ENCODE data around the gene RGS4.

The RGS4 gene

DNA sequence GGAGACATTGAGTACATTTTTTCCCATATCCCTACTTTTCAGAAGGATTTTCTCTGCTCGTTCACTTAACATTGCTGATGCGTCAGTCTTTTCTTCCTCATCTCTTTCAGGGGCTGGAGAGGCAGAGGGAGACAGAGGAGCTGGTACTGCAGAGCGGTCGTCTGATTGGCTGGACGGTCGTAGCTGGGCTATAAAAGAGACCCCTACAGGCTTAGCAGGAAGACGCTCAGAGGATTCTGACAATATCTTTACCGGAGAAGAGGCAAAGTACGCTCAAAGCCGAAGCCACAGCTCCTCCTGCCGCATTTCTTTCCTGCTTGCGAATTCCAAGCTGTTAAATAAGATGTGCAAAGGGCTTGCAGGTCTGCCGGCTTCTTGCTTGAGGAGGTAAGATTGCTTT, at the start of gene RGS4:
TSS of gene RGS4 (plus strand) at position 220 of the 400 bp plus-strand sequence. CDS start at position 344, 124 bp downstream.
- DNase-seq (ENCODE audit: low read depth in 2 of 2): no peak

DNA sequence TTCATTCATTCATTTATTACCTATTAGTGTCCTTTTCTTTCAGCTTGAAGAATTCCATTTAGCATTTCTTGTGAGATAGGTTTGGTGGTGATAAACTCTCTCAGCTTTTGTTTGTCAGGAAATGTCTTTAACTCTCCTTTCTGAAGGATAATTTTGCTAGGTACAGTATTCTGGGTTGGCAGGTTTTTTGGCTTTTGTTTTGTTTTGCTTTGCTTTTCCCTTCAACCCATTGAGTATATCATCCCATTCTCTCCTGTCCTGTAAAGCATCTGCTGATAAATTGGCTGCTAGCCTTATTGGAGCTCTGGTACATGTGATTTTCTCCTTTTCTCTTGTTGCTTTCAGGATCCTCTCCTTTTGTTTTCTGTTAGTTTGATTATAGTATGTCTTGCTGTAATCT, 47.0 kb upstream of the RGS4 start:
- DNase-seq (ENCODE audit: low read depth in 2 of 2): no peak

DNA sequence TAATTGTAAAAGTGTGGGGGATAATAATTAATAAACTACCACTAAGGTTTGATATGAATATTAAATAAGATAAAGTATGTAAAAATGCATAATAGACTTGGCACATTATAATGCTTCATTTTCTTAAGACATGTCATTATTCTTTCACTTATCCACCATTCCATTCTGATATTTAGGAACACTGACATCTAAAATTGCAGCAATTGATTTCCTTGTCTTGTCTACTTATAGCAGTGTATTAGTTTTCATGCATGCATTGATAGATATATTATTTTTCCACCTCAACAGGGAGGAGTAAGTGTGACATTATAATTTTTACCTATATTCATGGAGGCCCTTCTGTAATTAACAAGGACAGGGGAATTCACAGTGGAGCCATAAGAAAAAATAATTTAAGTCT, 41.6 kb upstream of the RGS4 start:
- DNase-seq (ENCODE audit: low read depth in 2 of 2): no peak

DNA sequence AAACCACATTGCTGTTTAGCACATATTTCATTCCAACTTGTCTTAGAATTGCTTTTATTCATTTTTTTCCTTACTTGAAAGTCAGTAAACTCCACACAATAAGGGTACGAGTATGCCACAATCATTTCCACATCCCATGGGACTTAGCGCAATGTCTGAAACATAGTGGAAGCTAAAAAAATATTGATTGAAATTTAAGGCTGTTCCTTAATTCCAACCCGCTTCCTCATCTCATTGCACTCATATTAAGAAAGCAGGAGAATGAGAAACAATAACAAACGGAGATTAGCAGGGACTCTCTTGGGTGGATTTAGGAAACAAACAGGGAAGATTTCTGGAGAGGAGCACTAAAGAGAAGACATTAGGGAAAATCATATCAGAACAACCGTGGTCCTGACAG, 39.3 kb upstream of the RGS4 start:
- DNase-seq (ENCODE audit: low read depth in 2 of 2): no peak

DNA sequence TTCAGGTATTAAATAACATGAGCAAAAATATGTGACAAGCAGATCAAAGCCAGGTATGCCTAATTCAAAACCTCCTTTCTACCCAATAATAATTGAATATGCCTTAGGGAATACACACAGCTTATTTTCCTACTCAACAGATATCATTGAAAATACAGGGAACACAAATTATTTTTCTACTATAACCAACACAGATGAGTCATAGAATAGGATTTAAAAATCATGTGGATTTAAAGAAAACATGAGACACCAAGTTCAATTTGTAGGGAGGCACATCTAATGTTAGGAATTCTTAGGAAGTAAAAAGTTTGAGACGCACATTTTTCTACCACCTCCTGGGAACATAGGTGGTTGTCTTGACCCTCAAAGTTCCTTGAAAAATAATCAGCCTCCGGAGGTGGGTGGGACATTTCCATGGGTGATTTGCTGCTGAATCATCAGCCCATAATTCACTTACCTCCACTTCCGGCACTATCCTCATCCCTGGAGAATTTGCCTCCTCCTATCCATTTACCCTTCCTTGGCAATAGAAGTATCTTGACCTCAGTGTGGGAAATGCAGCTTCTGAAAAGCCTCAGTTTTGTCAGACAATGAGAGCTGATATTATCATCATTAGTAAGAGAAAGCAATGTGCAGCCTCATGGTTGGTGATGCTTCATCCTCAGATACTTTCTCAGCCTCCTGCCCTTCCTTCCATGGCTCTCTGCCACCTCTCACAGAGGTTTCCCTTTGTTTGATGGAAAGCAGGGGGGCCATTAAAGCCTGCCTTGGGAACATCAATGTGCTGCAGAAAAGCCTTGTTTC, 33.5 kb upstream of the RGS4 start:
- no peak for DNase-seq (ENCODE audit: low read depth in 2 of 2)

DNA sequence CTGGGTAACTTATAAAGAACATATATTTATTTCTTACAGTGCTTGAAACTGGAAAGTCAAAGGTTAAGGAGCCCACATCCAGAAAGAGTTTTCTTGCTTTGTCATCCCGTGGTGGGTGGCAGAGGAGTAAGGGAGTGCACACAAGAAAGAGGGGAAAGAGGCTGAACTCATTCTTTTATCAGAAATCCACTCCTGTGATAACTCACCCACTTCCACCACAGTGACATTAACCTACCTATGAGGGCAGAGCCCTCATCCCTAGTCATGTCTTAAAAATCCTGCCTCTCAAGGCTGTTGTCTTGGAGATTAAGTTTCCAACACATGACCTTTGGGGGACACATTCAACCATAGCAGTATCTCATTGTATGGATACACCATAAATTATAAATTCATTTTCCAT, 32.5 kb upstream of the RGS4 start:
- DNase-seq (ENCODE audit: low read depth in 2 of 2): no peak

DNA sequence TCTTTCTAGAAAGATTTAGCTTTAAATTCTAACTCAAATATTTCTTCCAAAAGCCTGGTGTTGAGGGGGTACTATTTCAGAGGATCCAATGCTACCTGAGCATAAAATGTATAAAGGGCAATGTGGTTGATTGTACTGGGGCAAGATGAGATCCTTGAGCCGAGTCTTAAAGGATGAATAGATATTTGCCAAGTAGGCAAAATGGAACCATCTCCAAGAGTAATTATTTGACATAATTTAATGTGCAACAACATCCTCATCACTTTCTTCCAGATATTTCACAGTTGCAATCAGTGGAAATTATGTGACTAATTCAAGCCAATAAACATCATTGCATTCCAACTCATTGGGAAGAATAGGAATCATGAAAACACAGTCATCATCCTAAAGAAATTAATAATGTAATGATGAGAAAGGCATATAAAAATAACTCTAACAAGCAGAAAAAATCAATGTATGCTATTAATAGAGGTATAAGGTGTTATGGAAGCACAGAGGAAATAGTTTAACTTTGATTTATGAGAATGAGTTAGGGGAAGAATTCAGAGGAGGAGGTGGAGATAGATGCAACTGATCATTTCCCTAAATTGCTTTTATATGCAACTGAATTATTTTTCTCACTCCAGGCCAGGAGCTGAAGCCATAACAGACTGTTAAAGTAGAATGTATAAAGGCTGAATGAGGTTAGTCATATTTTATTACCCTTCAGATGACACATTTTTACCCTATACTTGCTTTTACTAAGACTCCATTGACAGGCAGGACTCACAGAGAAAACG, 30.0 kb upstream of the RGS4 start:
- no peak for DNase-seq (ENCODE audit: low read depth in 2 of 2)

DNA sequence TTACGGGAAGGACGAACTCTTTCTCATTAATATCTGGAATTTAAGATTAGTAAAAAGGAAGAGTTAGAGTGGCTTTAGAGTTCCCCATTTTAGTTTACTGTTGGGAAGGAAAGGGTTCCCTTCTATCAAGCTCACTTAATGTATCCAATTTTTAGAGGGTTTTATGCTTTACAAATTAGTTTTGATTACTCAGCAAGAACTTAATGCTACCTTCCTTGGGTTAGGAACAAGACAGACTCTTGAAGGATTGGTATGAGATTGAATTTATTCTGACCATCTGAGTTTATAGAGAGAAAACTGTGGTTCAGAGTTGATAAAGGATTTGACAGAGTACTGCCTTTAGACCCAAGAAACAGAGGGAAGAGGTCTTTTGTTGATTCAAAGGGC, 29.5 kb upstream of the RGS4 start:
- DNase-seq (ENCODE audit: low read depth in 2 of 2): no peak

DNA sequence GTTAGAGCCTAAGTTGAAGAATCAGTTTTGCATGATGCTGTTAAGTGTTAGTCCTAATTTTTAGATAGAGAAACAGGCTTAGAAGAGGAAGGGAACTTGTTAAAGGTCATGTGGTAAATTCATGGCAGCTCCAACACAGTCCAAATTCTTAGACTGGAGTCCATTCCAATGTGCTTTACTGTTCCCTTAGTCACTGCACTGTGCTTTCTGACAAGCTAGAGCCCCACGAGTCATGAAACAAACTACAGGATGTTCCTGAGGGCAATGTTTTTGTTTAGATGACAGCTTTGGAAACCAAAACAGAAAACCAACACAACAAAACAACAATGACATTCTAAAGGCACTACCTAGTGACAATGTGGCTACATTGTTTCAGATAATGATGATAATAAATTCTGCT, 23.1 kb upstream of the RGS4 start:
- DNase-seq (ENCODE audit: low read depth in 2 of 2): no peak

DNA sequence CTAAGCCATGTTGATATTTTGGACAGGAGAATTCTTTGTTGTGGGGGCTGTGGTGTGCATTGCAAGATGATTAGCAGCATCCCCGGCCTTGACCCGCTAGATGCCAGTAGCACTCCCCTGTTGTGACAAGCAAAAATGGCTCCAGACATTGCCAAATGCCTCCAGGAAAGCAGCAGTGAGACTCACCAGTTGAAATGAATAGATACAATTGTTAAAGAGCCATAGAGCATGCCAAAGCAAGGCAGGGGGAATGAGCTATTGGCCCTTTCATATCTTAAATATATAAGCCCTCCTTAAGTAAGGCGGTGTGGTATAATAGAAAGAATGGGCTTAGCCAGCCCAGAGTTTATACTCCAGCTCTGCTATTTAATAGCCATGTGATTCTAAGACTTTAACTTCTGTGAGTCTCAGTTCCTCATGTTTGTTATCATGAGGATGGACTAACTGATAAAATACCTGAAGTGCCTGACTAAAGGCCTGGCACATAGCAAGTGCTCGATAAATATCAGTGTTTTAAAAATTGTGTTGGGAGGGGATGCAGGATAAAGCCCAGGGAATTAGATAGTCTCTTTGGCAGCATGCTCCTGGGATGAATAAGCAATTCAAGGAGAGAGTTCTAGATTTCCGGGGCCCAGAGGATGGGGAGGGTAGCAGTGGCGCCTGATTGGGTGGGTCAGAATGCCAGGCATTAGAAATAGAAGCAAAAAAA, 21.1 kb upstream of the RGS4 start:
- no peak for DNase-seq (ENCODE audit: low read depth in 2 of 2)

DNA sequence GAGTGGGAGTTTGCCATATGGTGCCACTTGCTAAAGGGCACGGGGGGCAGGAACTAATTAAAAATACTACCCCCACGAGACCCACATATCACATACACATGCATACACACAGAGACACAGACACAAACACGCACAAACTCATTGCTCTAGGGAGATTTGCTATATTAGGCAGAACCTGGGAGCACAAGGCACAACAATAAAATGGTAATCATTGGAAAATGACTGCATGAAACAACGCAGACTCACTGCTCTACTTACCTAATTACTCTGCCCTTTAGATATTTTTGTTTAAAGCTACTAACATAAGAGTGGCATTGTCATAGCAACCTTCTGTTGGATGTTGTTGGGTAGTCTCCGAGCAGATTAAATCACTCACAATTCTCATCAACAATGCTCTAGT, 20.3 kb upstream of the RGS4 start:
- no peak for DNase-seq (ENCODE audit: low read depth in 2 of 2)

DNA sequence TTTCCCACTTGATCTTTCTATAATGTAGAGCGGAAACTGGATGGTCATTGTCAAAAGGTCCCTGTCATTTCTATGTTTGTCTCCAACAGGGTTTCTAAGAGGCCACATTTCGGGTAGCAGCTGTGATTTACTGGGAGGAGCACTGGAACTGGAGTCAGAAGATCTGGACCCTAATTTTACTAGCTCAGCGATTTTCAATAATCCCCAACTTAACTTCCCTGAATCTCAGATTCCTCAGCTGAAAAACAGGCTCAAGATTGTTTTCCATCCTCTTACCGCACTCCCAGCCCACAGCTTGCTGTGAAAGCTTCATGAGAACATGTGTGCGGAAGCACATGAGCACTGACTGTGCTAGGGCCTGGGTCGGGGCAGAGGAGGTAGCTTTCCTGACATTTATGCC, 19.9 kb upstream of the RGS4 start:
- DNase-seq (ENCODE audit: low read depth in 2 of 2): no peak

DNA sequence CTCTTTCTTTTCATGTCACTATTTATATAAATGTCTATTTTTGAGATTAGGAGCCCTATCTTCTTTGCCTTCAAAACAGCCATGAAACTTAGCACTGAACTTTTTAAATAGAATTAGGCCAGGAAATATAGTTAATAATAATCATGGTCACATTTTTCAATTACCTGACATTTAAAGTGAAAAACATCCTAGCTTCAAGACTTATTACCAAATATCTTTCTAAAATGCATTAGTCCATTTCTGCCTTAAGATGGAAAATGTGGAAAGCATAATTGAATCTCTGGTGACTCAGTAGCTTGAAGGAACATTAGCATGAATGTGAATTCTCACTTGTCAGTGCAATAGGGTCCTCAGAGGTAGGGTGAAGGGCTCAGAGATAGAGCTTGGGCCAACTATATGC, 18.7 kb upstream of the RGS4 start:
- DNase-seq (ENCODE audit: low read depth in 2 of 2): no peak

DNA sequence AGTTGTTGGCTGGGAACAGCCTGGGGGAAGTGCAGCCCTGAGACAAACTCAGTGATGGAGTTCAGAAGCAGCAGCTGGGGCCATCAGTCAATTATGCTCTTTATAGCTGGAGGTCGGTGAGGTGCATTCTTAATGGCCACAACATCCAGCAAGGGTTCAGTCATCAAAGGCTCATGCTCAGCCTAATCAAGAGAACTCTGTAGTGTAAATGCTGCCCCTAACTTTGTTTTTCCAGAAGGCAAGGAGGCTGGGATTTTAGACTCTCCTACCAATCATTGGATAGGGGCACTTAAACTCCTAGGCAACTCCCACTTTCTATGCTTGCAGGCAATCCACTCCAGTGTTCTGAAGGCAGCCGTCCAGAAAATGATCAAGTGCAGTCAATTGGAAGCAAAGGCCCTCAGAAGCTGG, 15.0 kb upstream of the RGS4 start:
- DNase-seq (ENCODE audit: low read depth in 2 of 2): no peak

DNA sequence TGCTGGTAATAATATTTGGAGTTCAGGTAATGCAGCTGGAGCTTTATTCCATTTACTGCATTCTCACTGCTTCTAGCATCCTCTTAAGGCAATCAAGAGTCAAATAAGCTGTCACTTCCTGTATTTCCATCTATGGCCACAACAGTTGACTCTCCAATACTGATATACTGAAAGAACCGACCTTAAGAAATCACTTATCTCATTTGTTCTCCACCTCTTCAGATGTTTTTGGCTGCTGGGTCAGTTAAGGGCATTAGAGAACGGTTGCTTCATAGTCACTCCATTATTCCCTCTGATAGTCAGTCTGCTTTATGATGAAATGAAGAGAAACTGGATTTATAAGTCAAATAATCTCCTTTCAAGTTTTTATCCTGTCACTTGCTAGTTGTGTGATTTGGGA, 14.2 kb upstream of the RGS4 start:
- DNase-seq (ENCODE audit: low read depth in 2 of 2): no peak

DNA sequence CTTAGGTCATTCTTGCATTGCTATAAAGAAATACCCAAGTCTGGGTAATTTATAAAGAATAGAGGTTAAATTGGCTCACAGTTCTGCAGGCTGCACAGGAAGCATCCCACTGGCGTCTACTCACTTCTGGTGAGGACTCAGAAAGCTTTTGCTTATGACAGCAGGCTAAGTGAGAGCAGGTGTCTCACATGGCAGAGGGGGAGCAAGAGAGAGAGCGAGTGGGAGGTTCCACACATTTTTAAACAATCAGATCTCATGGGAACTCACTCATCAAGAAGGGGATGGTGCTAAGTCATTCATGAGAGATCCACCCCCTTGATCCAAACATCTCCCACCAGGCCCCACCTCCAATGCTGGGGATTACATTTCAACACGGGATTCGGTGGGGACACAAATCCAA, 13.6 kb upstream of the RGS4 start:
- no peak for DNase-seq (ENCODE audit: low read depth in 2 of 2)

DNA sequence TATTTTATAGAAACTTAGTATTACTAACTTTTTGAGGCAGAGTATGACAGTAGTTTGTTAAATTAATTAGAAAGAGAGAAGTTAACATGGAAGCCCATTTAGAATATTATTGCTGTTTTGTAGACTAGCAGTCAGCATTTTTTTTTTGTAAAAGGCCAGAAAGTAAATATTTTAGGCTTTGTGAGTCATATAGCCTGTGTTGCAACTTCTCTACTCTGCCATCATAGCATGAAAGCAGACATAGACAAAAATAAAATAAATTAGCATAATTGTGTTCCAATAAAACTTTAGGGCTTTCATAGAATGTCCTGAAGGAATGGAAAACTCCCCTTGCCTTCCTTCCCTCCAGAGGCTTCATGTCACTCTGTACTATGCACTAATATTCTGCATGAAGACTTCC, 12.3 kb upstream of the RGS4 start:
- no peak for DNase-seq (ENCODE audit: low read depth in 2 of 2)

DNA sequence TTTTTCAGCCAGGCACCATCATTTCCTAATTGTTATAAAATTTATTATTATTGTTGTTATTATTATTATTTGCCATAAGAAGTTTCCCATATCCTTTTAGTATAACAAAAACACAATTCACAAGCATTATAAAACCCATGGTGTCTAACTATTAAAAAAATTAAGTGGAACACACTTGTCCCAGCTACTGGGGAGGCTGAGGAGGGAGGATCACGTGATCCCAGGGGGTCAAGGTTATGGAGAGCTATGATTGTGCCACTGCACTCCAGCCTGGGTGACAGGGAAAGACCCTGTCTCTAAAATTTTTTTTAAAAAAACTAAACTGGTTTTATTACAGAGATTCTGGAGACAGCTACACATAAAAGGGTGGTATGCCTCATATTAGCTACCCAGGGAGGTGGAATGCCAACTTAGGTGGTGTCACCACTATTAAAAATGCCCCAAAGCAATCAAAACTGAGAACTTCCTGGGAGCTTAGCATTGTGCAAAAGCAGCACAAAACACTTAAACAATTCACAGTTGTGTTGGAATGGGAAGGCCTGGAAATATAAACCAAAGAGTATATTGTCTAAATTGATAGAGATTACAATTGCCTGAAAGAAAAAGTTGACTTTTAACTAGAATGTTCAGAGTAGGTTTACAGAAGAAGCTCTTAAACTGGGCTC, 8.7 kb upstream of the RGS4 start:
- no peak for DNase-seq (ENCODE audit: low read depth in 2 of 2)

DNA sequence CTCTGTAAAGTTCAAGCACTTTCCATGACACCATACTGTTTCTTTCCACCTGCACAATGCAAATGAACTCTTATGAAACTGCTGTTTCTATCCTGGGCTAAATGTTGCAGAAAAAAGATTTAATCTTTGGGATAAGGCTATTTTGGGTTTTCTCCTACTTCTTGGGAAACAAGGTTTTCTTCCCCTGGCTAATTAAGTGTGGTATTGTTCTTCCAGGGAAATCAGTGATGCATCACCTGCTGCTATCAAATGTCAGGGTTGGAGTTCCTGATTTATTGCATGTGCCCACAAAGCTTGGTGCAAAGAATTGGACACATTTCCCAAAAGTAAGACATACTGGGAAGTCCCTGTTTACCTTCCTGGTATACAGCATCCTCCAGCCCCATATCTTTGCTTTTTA, 6.0 kb upstream of the RGS4 start:
- DNase-seq (ENCODE audit: low read depth in 2 of 2): no peak

DNA sequence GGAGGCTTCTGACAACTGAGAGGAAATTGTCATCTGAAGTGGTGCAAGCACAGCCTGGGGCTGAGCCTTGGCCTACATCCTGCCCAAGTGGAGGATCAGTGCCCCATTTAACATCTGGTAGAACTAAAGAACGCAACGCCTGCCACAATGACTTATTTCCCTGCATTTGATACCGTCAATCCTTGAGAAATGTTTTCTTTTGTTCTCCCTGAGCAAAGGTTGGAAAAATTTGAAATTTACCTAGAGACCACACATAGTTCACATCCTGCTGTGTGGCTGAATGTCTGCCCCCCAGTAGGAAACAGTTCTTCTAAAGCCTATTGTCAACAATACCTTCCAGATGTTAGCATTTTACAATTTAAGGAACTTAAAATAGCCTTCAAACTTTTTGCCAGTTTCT, 5.6 kb upstream of the RGS4 start:
- no peak for DNase-seq (ENCODE audit: low read depth in 2 of 2)

DNA sequence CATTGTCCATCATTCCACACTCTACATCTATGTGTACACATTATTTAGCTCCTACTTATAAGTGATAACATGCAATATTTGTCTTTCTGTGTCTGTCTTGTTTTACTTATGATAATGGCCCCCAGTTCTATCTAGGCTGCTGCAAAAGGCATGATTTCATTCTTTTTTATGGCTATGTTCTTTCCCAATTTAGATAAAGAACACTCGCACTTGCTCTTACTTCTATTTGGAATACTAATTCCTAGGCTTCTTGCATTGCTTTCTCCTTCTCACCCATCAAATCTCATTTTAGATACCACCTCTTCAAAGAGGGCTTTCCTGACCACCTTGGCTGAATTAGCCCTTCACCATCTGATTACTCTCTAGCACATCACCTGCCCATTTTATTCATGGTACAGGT, 3.0 kb upstream of the RGS4 start:
- no peak for DNase-seq (ENCODE audit: low read depth in 2 of 2)

DNA sequence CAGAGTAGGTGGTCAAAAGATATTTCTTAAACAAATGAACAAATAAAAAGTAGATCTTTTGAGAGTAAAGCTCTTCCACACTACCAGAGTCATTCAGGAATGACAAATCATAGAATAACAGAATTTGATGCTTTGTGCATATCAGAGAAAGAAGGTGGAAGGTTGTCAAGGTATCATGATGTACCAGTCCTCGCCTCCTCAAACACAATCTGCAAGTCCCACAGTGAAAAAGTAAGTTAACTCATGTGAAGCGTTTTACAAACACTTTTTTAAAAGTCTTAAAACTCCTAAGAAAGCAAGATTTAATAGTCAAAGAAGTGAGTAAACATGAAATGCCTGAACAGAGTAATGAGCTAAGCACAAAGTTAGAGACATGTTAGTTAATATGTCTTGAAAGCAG, 2.5 kb upstream of the RGS4 start:
- DNase-seq (ENCODE audit: low read depth in 2 of 2): no peak
